ENCODE data around the gene SSUH2.

Gene SSUH2

DNA sequence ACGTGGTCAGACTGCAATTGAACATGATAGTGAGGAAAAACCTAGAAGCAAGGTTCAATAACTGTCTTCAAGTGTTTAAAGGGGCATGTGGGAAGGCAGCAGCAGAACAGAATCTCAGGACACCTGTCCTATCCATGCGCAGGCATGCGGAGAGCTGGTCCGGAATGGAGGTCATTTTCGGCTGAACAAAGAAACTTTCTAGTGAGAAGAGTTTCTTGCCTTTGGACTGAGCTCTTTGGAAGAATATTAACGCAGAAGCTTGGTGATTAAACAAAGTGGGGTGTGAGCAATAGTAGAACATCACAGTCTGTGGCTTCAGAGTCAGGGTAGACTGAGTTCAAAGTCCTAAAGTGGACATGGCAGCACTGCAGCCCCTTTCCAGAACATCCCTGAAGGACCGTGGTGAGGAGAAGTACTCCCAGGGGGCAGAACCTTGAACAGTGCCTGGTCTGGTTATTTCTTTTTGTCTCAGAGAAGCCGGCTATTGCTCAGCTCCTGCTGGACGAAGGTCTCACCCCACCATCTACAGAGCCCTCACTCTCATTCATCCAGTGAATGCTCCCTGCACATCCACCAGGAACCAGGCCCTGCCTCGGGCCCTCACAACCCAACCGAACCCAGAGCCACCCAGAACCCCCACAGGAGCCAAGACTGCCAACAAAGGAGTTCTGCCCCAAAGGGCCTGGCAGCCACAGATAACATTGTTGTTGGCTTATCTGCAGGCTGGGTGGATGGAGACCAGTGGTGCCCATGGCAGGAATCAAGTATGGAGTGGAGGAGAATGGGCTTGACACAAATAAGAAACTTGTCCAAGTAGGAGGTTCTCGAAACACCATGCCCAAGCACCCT is 2.8 kb upstream of the SSUH2 start:
- Histone ChIP-seq H3K9me3 (ENCODE audit: severe bottlenecking) (no peaks in the 10 kb centered on the region), H3K27ac (ENCODE audit: poor library complexity, severe bottlenecking) (no peak overlapping the region), H3K4me1 (ENCODE audit: insufficient read depth, poor library complexity, severe bottlenecking) (no peaks in the 10 kb centered on the region), H3K4me3 (ENCODE audit: severe bottlenecking) (no peak overlapping the region), H3K27me3 (ENCODE audit: insufficient read depth, poor library complexity, severe bottlenecking) (no peaks in the 10 kb centered on the region), H3K36me3 (ENCODE audit: low read depth) (no peaks in the 10 kb centered on the region)
- ATAC-seq (ENCODE audit: low read depth) = no peak
- DNase-seq (ENCODE audit: low spot score) = no peak
- TF ChIP-seq, protein P1, sequence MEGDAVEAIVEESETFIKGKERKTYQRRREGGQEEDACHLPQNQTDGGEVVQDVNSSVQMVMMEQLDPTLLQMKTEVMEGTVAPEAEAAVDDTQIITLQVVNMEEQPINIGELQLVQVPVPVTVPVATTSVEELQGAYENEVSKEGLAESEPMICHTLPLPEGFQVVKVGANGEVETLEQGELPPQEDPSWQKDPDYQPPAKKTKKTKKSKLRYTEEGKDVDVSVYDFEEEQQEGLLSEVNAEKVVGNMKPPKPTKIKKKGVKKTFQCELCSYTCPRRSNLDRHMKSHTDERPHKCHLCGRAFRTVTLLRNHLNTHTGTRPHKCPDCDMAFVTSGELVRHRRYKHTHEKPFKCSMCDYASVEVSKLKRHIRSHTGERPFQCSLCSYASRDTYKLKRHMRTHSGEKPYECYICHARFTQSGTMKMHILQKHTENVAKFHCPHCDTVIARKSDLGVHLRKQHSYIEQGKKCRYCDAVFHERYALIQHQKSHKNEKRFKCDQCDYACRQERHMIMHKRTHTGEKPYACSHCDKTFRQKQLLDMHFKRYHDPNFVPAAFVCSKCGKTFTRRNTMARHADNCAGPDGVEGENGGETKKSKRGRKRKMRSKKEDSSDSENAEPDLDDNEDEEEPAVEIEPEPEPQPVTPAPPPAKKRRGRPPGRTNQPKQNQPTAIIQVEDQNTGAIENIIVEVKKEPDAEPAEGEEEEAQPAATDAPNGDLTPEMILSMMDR (IDR thresholded peaks at IDR 0.05; ENCODE audit: poor library complexity, severe bottlenecking) = no peak

DNA sequence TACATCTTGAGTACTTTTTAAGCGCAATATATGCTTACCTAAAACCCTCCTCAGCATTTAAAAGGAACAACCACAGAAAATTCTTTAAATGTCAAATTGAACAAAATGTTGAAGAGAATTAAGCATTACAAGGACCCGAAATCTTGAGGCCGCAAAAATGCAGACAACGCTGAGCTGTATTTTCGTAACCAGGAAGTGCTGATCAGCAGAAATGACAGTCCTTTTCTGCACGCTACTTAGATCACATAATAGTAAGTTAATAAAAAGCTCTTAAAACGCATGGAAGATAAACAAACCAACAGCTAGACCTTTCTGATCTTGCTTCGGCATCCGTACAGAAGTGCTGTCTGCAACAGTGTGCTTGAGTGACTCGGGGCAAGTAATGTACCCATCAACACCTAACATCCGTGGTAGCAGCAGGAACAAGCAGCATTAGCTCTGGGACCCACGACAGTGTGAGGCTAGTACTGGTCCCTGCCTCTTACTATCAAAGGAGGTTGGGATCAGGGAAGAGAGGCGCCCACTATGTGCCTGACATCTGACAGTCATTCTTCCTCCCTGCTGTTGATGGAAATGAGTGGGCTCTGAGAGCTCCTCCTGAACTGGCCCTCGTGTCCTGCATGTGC is 1.8 kb upstream of the SSUH2 start:
- ATAC-seq (ENCODE audit: low read depth) (no peak), DNase-seq (ENCODE audit: low spot score) (no peak)
- H3K9me3 ChIP-seq (ENCODE audit: severe bottlenecking) = no peaks in the 10 kb centered on the region
- TF ChIP-seq, protein P1 (IDR thresholded peaks at IDR 0.05; ENCODE audit: poor library complexity, severe bottlenecking) = no peak
- H3K4me3 ChIP-seq (ENCODE audit: severe bottlenecking) = no peak overlapping the region
- H3K27ac ChIP-seq (ENCODE audit: poor library complexity, severe bottlenecking) = no peak overlapping the region
- no peaks in the 10 kb centered on the region for H3K36me3 ChIP-seq (ENCODE audit: low read depth)
- H3K27me3 ChIP-seq (ENCODE audit: insufficient read depth, poor library complexity, severe bottlenecking) = no peaks in the 10 kb centered on the region
- no peaks in the 10 kb centered on the region for H3K4me1 ChIP-seq (ENCODE audit: insufficient read depth, poor library complexity, severe bottlenecking)

DNA sequence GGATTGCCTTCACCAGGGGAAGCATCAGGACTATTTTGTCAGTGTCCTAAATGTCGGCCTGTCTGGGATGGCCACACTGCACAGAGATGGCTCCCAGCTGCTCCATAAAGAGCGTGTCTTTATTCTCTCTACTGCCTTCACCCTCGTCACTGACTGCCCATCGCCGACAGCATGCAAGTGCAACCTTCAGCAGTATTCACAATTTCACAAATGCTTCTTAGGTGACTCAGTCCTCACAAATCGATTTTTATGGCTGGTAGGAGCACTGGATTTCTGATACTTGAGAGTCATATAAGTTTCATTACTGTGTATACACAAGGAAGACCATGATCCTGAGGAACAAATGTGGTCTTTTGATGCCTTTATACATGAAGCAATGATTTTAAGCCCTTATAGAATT is 1.1 kb upstream of the SSUH2 start:
- TF ChIP-seq, protein P1 (IDR thresholded peaks at IDR 0.05; ENCODE audit: poor library complexity, severe bottlenecking) = no peak
- Histone ChIP-seq H3K36me3 (ENCODE audit: low read depth) (no peaks in the 10 kb centered on the region), H3K4me3 (ENCODE audit: severe bottlenecking) (no peak overlapping the region), H3K27me3 (ENCODE audit: insufficient read depth, poor library complexity, severe bottlenecking) (no peaks in the 10 kb centered on the region), H3K27ac (ENCODE audit: poor library complexity, severe bottlenecking) (no peak overlapping the region), H3K9me3 (ENCODE audit: severe bottlenecking) (no peaks in the 10 kb centered on the region), H3K4me1 (ENCODE audit: insufficient read depth, poor library complexity, severe bottlenecking) (no peaks in the 10 kb centered on the region)
- DNase-seq (ENCODE audit: low spot score) (no peak), ATAC-seq (ENCODE audit: low read depth) (no peak)

DNA sequence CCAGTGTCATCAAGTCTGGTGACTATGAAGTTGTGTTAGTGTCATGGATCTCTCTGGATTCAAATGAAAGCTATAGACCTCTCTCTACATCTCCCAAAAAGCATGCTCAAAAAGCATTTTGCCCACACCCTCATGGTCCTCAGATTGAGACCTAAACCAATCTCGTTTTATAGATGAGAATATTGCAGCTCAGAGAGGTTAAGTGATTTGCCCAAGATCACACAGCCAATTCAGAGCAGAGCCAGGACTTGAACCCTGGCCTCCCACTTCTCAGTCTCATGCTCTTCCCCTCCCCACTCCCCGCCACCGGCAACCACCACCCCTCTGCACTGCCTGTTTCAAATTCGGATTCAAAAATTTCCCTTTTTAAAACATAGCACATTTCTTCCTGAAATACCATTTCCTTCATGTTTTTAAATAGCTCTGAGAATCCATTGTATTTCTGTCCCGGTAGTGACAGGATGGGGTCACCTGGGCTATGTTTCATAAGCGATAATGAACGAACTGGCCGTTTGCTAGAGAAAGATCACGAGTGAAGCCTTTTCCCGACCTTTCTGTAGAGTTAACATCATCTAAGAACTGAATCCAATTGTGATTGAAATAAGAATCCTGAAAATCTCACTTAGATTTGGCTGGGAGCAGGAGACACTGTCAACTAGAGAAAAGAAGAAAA is 769 bp downstream of the SSUH2 start:
- Histone ChIP-seq H3K36me3 (ENCODE audit: low read depth) (no peaks in the 10 kb centered on the region), H3K4me1 (ENCODE audit: insufficient read depth, poor library complexity, severe bottlenecking) (no peaks in the 10 kb centered on the region), H3K27me3 (ENCODE audit: insufficient read depth, poor library complexity, severe bottlenecking) (no peaks in the 10 kb centered on the region), H3K9me3 (ENCODE audit: severe bottlenecking) (no peaks in the 10 kb centered on the region), H3K27ac (ENCODE audit: poor library complexity, severe bottlenecking) (no peak overlapping the region), H3K4me3 (ENCODE audit: severe bottlenecking) (no peak overlapping the region)
- TF ChIP-seq, protein P1 (IDR thresholded peaks at IDR 0.05; ENCODE audit: poor library complexity, severe bottlenecking) = no peak
- ATAC-seq (ENCODE audit: low read depth) = no peak
- no peak for DNase-seq (ENCODE audit: low spot score)

Measured in RWPE2 (cell line).